ENCODE measurements around the gene SPAG6. TPM values are rescaled to one million over a fixed set of nuclear protein-coding genes. Genes with fewer than 3 reads are reported as not detected.
"Not testable (repeated sequence)": the region's sequence is repeated elsewhere in the genome, so short reads cannot be mapped to it uniquely, and the experiment has no call there.

The SPAG6 gene
- total RNA-seq, 4 donors from 2014 or later = 0.19 TPM; not detected in 3

GRCh38 chr10:22386503-22386902 is 41.2 kb downstream of the SPAG6 start:
- no peak for TF ChIP-seq POLR2AphosphoS5 (IDR thresholded peaks at IDR 0.05)
- TF ChIP-seq POLR2A (IDR thresholded peaks at IDR 0.05; ENCODE audit: low read depth) = no peak
- TF ChIP-seq EP300 (IDR thresholded peaks at IDR 0.05) = no peak
- TF ChIP-seq, protein P1, sequence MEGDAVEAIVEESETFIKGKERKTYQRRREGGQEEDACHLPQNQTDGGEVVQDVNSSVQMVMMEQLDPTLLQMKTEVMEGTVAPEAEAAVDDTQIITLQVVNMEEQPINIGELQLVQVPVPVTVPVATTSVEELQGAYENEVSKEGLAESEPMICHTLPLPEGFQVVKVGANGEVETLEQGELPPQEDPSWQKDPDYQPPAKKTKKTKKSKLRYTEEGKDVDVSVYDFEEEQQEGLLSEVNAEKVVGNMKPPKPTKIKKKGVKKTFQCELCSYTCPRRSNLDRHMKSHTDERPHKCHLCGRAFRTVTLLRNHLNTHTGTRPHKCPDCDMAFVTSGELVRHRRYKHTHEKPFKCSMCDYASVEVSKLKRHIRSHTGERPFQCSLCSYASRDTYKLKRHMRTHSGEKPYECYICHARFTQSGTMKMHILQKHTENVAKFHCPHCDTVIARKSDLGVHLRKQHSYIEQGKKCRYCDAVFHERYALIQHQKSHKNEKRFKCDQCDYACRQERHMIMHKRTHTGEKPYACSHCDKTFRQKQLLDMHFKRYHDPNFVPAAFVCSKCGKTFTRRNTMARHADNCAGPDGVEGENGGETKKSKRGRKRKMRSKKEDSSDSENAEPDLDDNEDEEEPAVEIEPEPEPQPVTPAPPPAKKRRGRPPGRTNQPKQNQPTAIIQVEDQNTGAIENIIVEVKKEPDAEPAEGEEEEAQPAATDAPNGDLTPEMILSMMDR (IDR thresholded peaks at IDR 0.05) = no peak
- Histone ChIP-seq H3K4me1 (no peaks in the 10 kb centered on the region), H3K27ac (replicated peaks in 1 of 4) (no peak overlapping the region), H3K36me3 (no peaks in the 10 kb centered on the region), H3K9me3 (no peaks in the 10 kb centered on the region), H3K27me3 (no peaks in the 10 kb centered on the region), H3K4me3 (no peak overlapping the region)
- intact Hi-C loops (cut with DNase I) = no loop called here
- no peak for DNase-seq (ENCODE audit: extremely low spot score)
- 60% methylated on average over 1 of the region's 1 CpG for WGBS

- no peaks in the 10 kb centered on the region for H3K4me1 ChIP-seq
- no peaks in the 10 kb centered on the region for H3K27me3 ChIP-seq
- no peak overlapping the region for H3K4me3 ChIP-seq
- H3K36me3 ChIP-seq = no peaks in the 10 kb centered on the region
- WGBS = 84% methylated on average over 6 of the region's 6 CpGs
- H3K27ac ChIP-seq (replicated peaks in 1 of 4) = no peak overlapping the region
- no peaks in the 10 kb centered on the region for H3K9me3 ChIP-seq
- DNase-seq (ENCODE audit: extremely low spot score) = no peak
- TF ChIP-seq POLR2A (IDR thresholded peaks at IDR 0.05; ENCODE audit: low read depth) (no peak), POLR2AphosphoS5 (IDR thresholded peaks at IDR 0.05) (no peak), EP300 (IDR thresholded peaks at IDR 0.05) (no peak)
- TF ChIP-seq, protein P1 (IDR thresholded peaks at IDR 0.05) = no peak
- intact Hi-C loops (cut with DNase I) = no loop called here
Measured at GRCh38 chr10:22389856-22390589, 44.7 kb downstream of the SPAG6 start.

- H3K4me1 ChIP-seq = no peaks in the 10 kb centered on the region
- no peaks in the 10 kb centered on the region for H3K27me3 ChIP-seq
- DNase-seq (ENCODE audit: extremely low spot score) = no peak
- H3K9me3 ChIP-seq = no peaks in the 10 kb centered on the region
- no peak for TF ChIP-seq POLR2A (IDR thresholded peaks at IDR 0.05; ENCODE audit: low read depth)
- TF ChIP-seq, protein P1 (IDR thresholded peaks at IDR 0.05) = no peak
- intact Hi-C loops (cut with DNase I) = no loop called here
- WGBS = 87% methylated on average over 5 of the region's 5 CpGs
- no peaks in the 10 kb centered on the region for H3K36me3 ChIP-seq
- H3K4me3 ChIP-seq = no peak overlapping the region
- H3K27ac ChIP-seq (replicated peaks in 1 of 4) = no peak overlapping the region
Measured at GRCh38 chr10:22391600-22391999, 46.3 kb downstream of the SPAG6 start.

- H3K27me3 ChIP-seq; intact Hi-C loops (cut with DNase I); H3K9me3 ChIP-seq; H3K4me3 ChIP-seq; H3K36me3 ChIP-seq; H3K4me1 ChIP-seq; H3K27ac ChIP-seq (replicated peaks in 1 of 4); DNase-seq (ENCODE audit: extremely low spot score): not testable (repeated sequence)
- 73% methylated on average over 2 of the region's 2 CpGs for WGBS
Measured at GRCh38 chr10:22396195-22396594, 50.9 kb downstream of the SPAG6 start.

- DNase-seq (ENCODE audit: extremely low spot score); H3K36me3 ChIP-seq; H3K9me3 ChIP-seq; H3K27me3 ChIP-seq; H3K27ac ChIP-seq (replicated peaks in 1 of 4); H3K4me1 ChIP-seq; H3K4me3 ChIP-seq; intact Hi-C loops (cut with DNase I): not testable (repeated sequence)
- WGBS = 62% methylated on average over 1 of the region's 5 CpGs
Measured at GRCh38 chr10:22406916-22407315, 61.6 kb downstream of the SPAG6 start.

DNA sequence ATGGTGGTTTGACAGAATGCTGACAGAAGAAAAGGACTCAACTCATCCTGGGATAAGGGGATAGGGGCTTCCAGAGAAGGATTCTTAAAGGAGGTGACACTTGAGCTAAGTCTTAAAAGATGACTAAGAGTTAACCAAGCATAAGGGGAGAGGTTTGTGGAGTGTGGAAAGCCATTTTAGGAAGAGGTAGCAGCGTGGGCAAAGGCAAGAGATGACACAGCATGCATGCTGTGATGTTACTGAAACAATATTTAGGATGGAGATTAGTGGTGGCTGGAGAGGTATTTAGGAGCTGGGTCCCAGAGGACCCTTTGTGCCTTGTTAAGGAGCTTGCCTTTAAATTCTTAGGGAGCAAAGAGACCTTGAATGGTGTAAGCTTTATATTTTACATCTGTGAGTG is 65.1 kb downstream of the SPAG6 start:
- TF ChIP-seq POLR2AphosphoS5 (IDR thresholded peaks at IDR 0.05) (no peak), POLR2A (IDR thresholded peaks at IDR 0.05; ENCODE audit: low read depth) (no peak), EP300 (IDR thresholded peaks at IDR 0.05) (no peak)
- TF ChIP-seq, protein P1 (IDR thresholded peaks at IDR 0.05) = no peak
- 36% methylated on average over 1 of the region's 1 CpG for WGBS
- Histone ChIP-seq H3K27ac (replicated peaks in 1 of 4) (no peak overlapping the region), H3K4me1 (no peaks in the 10 kb centered on the region), H3K4me3 (no peak overlapping the region), H3K36me3 (no peaks in the 10 kb centered on the region), H3K27me3 (no peaks in the 10 kb centered on the region), H3K9me3 (no peaks in the 10 kb centered on the region)
- no peak for DNase-seq (ENCODE audit: extremely low spot score)
- intact Hi-C loops (cut with DNase I) = no loop called here
